Upper lobe of left lung (tissue), 6 donors: Measurements from ENCODE around the gene BTD. TPM values are rescaled to one million over a fixed set of nuclear protein-coding genes. Genes with fewer than 3 reads are reported as not detected.

Experiments used
- ATAC-seq, 2 donors: fragments of 200-7000 bp; cut with Tn5 transposase; one replicate each; pipeline ENCODE4 v1.9.1; 2022; ENCODE audit warnings: mild to moderate bottlenecking in 2 of 2, moderate library complexity in 2 of 2; ENCODE audit not compliant: low FRiP score in 2 of 2
- DNase-seq, 2 donors: peaks; one replicate each; pipeline ENCODE4 v3.0.0-alpha.2; 2019 to 2020
- H3K27ac ChIP-seq, 4 donors: fragments of 200-600 bp; sonication (generic); one replicate each; pipeline ENCODE4 v1.5.1; 2016 to 2019
- H3K27me3 ChIP-seq, 4 donors: fragments of 200-600 bp; sonication (generic); one replicate each; pipeline ENCODE4 v1.5.1; 2017 to 2019
- H3K36me3 ChIP-seq, 4 donors: fragments of 200-600 bp; sonication (generic); one replicate each; pipeline ENCODE4 v1.5.1; 2016 to 2019
- H3K4me1 ChIP-seq, 4 donors: fragments of 200-600 bp; sonication (generic); one replicate each; pipeline ENCODE4 v1.5.1; 2018 to 2019
- H3K4me3 ChIP-seq, 4 donors: fragments of 200-600 bp; sonication (generic); one replicate each; pipeline ENCODE4 v1.5.1; 2017 to 2019; ENCODE audit warnings: mild to moderate bottlenecking in 2 of 4, moderate library complexity in 1 of 4
- H3K9me3 ChIP-seq, 4 donors: fragments of 200-600 bp; sonication (generic); one replicate each; pipeline ENCODE4 v1.5.1; 2018 to 2019
- EP300 ChIP-seq, 4 donors: sonication (generic); formaldehyde crosslinking; IDR thresholded peaks; one replicate each; pipeline ENCODE4 v1.5.1; 2017; ENCODE audit warnings: antibody characterized with exemption in 4 of 4, control low read depth in 2 of 4
- POLR2A ChIP-seq, 4 donors: fragments of 450-650 bp; IDR thresholded peaks; one replicate each; pipeline ENCODE4 v1.5.1; 2016 to 2017; ENCODE audit warnings: antibody characterized with exemption in 4 of 4, mild to moderate bottlenecking in 2 of 4
- POLR2AphosphoS5 ChIP-seq, 2 donors: sonication (generic); formaldehyde crosslinking; IDR thresholded peaks; one replicate each; pipeline ENCODE4 v1.5.1; 2017; ENCODE audit warnings: antibody characterized with exemption in 2 of 2
- WGBS, 2 donors: methylation state at CpG; one replicate each; pipeline ENCODE4 v1.1.5; 2017 to 2018; 5-methylcytosine and 5-hydroxymethylcytosine counted together
- total RNA-seq, 6 donors: library from RNA; depleted of rRNA in 4 of 6; stranded (reverse); fragments of >200 nt in 4 of 6; gene quantifications; one replicate each; pipeline versions ENCODE4 v1.1.0 to v1.2.1, GENCODE V29; 2016 to 2021
- TF ChIP-seq, protein P1 (sequence below), 6 experiments: fragments of 450-650 bp in 4 of 6; fragments of 200-600 bp in 2 of 6; sonication (generic) in 2 of 6; IDR thresholded peaks; one replicate each; pipeline ENCODE4 v1.5.1; 2016 to 2019; ENCODE audit warnings: antibody characterized with exemption in 6 of 6
- donor health status: DM: no; HTN: no; CAD: no; lungs with moderate emphysema.
- donor health status: DM: no; HTN: yes; CAD: no; lungs with severe emphysema.

BTD gene
- total RNA-seq, 6 donors from 2014 or later, result 6.8 to 32.2 (median 21.8) TPM

DNA sequence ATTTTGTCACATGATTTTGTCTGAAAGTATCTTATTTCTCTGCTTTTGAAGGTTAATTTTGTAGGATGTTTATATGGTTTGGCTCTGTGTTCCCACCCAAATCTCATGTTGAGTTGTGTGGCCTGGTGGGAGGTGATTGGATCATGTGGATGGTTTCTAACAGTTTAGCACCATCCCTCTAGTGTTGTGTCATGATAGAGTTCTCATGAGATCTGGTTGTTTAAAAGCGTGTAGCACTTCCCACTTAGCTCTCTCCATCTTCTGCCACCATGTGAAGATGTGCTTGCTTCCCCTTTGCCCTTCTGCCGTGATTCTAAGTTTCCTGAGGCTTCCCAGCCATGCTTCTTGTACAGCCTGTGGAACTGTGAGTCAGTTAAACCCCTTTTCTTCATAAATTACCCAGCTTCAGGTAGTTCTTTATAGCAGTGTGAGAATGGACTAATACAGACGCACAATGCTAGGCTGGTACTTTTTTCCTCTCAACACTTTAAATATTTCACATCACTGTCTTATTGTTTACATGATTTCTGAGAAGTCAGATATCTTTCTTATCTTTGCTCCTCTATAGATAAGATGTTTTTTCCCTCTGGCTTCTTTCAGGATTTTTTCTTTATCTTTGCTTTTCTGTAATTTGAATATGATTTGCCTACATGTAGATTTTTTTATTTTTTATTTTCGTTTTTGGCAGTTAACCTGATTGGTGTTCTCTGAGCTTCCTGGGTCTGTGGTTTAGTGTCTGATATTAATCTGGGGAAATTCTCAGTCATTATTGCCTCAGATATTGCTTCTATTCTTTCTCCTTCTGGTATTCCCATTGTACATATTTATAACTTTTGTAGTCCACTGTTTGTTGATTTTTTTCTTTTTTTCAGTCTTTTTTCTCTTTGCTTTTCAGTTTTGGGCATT lies 22.2 kb downstream of the BTD start:
- ATAC-seq, result no peak
- no peaks in the 10 kb centered on the region for H3K27me3 ChIP-seq
- no peaks in the 10 kb centered on the region for H3K4me1 ChIP-seq
- no peak for DNase-seq
- no peak overlapping the region for H3K4me3 ChIP-seq
- no peak for TF ChIP-seq POLR2AphosphoS5 (IDR thresholded peaks at IDR 0.05)
- TF ChIP-seq EP300 (IDR thresholded peaks at IDR 0.05), result no peak
- TF ChIP-seq POLR2A (IDR thresholded peaks at IDR 0.05), result no peak
- TF ChIP-seq, protein P1, sequence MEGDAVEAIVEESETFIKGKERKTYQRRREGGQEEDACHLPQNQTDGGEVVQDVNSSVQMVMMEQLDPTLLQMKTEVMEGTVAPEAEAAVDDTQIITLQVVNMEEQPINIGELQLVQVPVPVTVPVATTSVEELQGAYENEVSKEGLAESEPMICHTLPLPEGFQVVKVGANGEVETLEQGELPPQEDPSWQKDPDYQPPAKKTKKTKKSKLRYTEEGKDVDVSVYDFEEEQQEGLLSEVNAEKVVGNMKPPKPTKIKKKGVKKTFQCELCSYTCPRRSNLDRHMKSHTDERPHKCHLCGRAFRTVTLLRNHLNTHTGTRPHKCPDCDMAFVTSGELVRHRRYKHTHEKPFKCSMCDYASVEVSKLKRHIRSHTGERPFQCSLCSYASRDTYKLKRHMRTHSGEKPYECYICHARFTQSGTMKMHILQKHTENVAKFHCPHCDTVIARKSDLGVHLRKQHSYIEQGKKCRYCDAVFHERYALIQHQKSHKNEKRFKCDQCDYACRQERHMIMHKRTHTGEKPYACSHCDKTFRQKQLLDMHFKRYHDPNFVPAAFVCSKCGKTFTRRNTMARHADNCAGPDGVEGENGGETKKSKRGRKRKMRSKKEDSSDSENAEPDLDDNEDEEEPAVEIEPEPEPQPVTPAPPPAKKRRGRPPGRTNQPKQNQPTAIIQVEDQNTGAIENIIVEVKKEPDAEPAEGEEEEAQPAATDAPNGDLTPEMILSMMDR (IDR thresholded peaks at IDR 0.05), result no peak
- WGBS, 2 donors, result 61 to 67% methylated on average over 4 of the region's 4 CpGs
- H3K36me3 ChIP-seq, result no peaks in the 10 kb centered on the region
- no peak overlapping the region for H3K27ac ChIP-seq
- peaks cover 0 to 16% (median 8%) of the 10 kb centered on the region in 4 donors for H3K9me3 ChIP-seq

DNA sequence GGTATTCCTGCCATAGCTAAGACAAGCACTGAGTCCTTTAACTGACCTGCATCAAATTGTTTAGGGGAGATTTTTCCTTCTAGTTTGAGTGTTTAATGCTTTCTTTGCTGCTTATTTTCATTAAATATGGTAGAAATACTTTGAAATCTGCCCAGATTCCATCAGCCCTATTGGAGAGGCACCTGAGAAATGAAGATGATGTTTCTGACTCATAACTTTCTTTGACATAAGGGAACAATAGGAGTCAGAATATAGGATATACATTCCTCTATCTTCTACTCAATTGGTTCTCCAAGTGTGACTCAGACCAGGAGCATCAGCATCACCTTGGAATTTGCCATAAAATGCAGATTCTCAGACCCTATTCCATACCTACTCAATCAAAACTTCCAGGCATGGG lies 27.4 kb downstream of the BTD start:
- TF ChIP-seq POLR2A (IDR thresholded peaks at IDR 0.05) (no peak), EP300 (IDR thresholded peaks at IDR 0.05) (no peak), POLR2AphosphoS5 (IDR thresholded peaks at IDR 0.05) (no peak)
- TF ChIP-seq, protein P1 (IDR thresholded peaks at IDR 0.05), result no peak
- peaks cover 6 to 23% (median 9%) of the 10 kb centered on the region in 4 donors for H3K4me1 ChIP-seq
- H3K4me3 ChIP-seq, result no peak overlapping the region
- H3K27ac ChIP-seq, result no peak overlapping the region
- no peaks in the 10 kb centered on the region for H3K36me3 ChIP-seq
- H3K27me3 ChIP-seq, result no peaks in the 10 kb centered on the region
- ATAC-seq (no peak), DNase-seq (no peak)
- no peaks in the 10 kb centered on the region for H3K9me3 ChIP-seq

DNA sequence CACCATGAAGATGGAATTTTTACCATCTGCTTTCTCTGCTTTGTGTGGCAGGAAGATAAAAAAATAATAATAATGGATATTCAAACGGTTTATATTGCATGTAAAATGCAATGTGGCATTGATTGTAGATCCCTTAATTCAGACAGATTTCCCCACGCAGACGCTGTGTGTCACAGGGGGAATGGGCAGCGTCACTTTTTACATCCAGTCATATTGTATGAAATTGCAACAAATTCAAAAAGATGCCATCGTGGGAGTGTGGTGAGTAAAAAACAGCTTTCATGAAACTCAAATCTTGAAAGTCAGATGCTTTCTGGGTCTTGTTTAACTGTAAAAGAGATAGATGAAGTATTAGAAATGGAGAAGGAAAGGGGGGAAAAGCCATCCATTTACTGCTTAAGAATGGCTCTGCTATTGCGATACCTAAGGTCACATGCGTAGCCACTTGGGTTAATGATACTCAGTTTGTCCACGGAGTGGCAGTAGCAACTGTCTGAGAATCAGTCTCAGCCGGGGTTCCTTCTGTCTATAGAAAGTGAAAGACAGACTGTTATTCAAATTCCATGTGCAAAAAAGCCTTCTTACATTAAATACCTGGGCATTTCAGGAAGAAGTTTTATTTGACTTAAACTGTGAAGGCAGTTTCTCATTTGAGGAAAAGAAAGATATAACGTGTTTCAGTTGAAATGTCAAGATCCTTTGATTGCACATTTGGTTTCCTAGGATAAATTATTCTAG lies 28.5 kb downstream of the BTD start:
- Histone ChIP-seq H3K9me3 (no peaks in the 10 kb centered on the region), H3K27ac (peak overlapping the region in 3 of 4 donors; percentile 32 to 60 (median 51)), H3K4me3 (peak overlapping the region in 3 of 4 donors; percentile 18 to 38 (median 37)), H3K27me3 (no peaks in the 10 kb centered on the region), H3K4me1 (peaks cover 9 to 32% (median 17%) of the 10 kb centered on the region in 4 donors), H3K36me3 (no peaks in the 10 kb centered on the region)
- ATAC-seq, result peak; percentile 90 to 94
- 37 to 39% methylated on average over 10 of the region's 10 CpGs for WGBS, 2 donors
- peak in 1 of 2 donors; percentile 76 for DNase-seq
- TF ChIP-seq EP300 (IDR thresholded peaks at IDR 0.05) (no peak), POLR2AphosphoS5 (IDR thresholded peaks at IDR 0.05) (peak in 1 of 2 donors; percentile 56), POLR2A (IDR thresholded peaks at IDR 0.05) (no peak)
- TF ChIP-seq, protein P1 (IDR thresholded peaks at IDR 0.05), result peak; percentile 66 to 86 (median 76)

GRCh38 chr3:15630646-15631350 lies 29.3 kb downstream of the BTD start:
- WGBS, 2 donors, result 22 to 26% methylated on average over 8 of the region's 8 CpGs
- Histone ChIP-seq H3K9me3 (no peaks in the 10 kb centered on the region), H3K4me3 (peak overlapping the region in 3 of 4 donors; percentile 18 to 38 (median 37)), H3K27me3 (no peaks in the 10 kb centered on the region), H3K27ac (peak overlapping the region; percentile 3 to 60 (median 42)), H3K36me3 (no peaks in the 10 kb centered on the region), H3K4me1 (peaks cover 14 to 39% (median 25%) of the 10 kb centered on the region in 4 donors)
- no peak for DNase-seq
- TF ChIP-seq, protein P1 (IDR thresholded peaks at IDR 0.05), result no peak
- no peak for TF ChIP-seq POLR2AphosphoS5 (IDR thresholded peaks at IDR 0.05)
- TF ChIP-seq POLR2A (IDR thresholded peaks at IDR 0.05), result no peak
- no peak for TF ChIP-seq EP300 (IDR thresholded peaks at IDR 0.05)
- peak in 1 of 2 donors; percentile 18 for ATAC-seq
